GM23338 (cell line): ENCODE data around the gene PDSS2.

ENCODE experiments used
- CTCF ChIP-seq, 2 experiments: fragments of 200-600 bp in 1 of 2; sonication (generic) in 1 of 2; conservative IDR thresholded peaks; 2 replicates each; pipeline versions ENCODE4 v1.5.1 to v1.6.1; 2016 to 2017; ENCODE audit warnings: antibody characterized with exemption in 2 of 2, low read depth in 2 of 2, mild to moderate bottlenecking in 2 of 2, moderate library complexity in 1 of 2
- EZH2 ChIP-seq: fragments of 200-600 bp; sonication (generic); IDR thresholded peaks from one replicate; pipeline ENCODE4 v1.8.0; 2017; ENCODE audit warnings: antibody characterized with exemption, mild to moderate bottlenecking, low read depth; ENCODE audit not compliant: unreplicated experiment
- POLR2AphosphoS5 ChIP-seq: IDR thresholded peaks from 2 replicates; pipeline ENCODE4 v1.6.1; 2016; ENCODE audit warnings: antibody characterized with exemption, low read depth

GRCh38 chr6:107107791-107108190, 351.6 kb downstream of the PDSS2 start:
- TF ChIP-seq CTCF (conservative IDR thresholded peaks at IDR 0.05; ENCODE audit: low read depth in 2 of 2) = no peak
- TF ChIP-seq POLR2AphosphoS5 = no peak
- no peak for TF ChIP-seq EZH2
